Measurements from ENCODE around the gene GRK3.
"Not testable (repeated sequence)": the region's sequence is repeated elsewhere in the genome, so short reads cannot be mapped to it uniquely, and the experiment has no call there.

The GRK3 gene

DNA sequence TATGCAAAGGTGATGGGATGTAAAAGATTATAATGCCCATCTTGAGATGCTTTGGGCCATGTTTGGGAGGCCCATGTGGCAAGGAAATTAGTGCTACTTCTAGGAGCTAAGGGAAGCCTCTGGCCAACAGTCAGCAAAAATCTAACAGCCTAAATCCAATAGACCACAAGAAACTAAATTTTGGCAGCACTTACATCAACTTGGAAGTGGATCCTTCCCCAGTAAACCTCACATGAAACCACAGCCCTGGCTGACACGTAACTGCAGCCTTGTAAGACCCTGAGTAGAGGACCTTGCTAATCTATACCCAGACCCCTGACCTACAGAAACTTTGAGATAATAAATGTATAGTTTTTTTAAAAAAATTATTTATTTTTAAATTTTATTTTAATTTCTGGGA is 13.1 kb upstream of the GRK3 start:
- Histone ChIP-seq H3K27me3 (ENCODE audit: insufficient read depth, low read length) (no peaks in the 10 kb centered on the region), H3K36me3 (ENCODE audit: insufficient read depth, low read length) (no peaks in the 10 kb centered on the region), H3K4me3 (ENCODE audit: low read depth, low read length) (no peak overlapping the region), H3K79me2 (ENCODE audit: control insufficient read depth, insufficient read depth, low read length, unreplicated experiment) (no peaks in the 10 kb centered on the region), H3K4me1 (ENCODE audit: control insufficient read depth, insufficient read depth, low read length, unreplicated experiment) (no peaks in the 10 kb centered on the region), H2AFZ (ENCODE audit: low read length, unreplicated experiment) (no peak overlapping the region), H3K27ac (ENCODE audit: low read depth, low read length) (no peak overlapping the region)

GRCh38 chr22:25552405-25552804 is 12.1 kb upstream of the GRK3 start:
- H3K36me3 ChIP-seq (ENCODE audit: insufficient read depth, low read length); H3K27me3 ChIP-seq (ENCODE audit: insufficient read depth, low read length); H3K27ac ChIP-seq (ENCODE audit: low read depth, low read length); H3K4me3 ChIP-seq (ENCODE audit: low read depth, low read length); H3K4me1 ChIP-seq (ENCODE audit: control insufficient read depth, insufficient read depth, low read length, unreplicated experiment); H3K79me2 ChIP-seq (ENCODE audit: control insufficient read depth, insufficient read depth, low read length, unreplicated experiment); H2AFZ ChIP-seq (ENCODE audit: low read length, unreplicated experiment): not testable (repeated sequence)

DNA sequence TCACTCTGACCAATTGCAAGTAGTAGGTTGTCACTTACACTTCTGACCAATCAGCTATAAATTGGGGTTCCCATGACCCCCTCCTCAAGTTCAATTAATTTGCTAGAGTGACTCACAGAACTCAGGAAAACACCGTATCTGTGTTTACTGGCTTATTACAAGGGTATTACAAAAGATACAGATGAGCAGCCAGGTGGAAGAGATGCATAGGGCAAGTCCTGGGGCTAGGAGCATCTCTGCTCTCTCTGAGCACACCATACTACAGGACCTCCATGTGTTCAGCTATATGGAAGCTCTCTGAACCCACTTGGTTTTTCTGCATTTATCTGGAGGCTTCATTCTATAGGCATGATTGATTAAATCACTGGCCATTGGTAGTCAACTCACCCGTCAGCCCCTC is 11.3 kb upstream of the GRK3 start:
- no peaks in the 10 kb centered on the region for H3K36me3 ChIP-seq (ENCODE audit: insufficient read depth, low read length)
- no peak overlapping the region for H2AFZ ChIP-seq (ENCODE audit: low read length, unreplicated experiment)
- no peak overlapping the region for H3K27ac ChIP-seq (ENCODE audit: low read depth, low read length)
- no peaks in the 10 kb centered on the region for H3K4me1 ChIP-seq (ENCODE audit: control insufficient read depth, insufficient read depth, low read length, unreplicated experiment)
- H3K79me2 ChIP-seq (ENCODE audit: control insufficient read depth, insufficient read depth, low read length, unreplicated experiment): no peaks in the 10 kb centered on the region
- no peak overlapping the region for H3K4me3 ChIP-seq (ENCODE audit: low read depth, low read length)
- H3K27me3 ChIP-seq (ENCODE audit: insufficient read depth, low read length): no peaks in the 10 kb centered on the region

GRCh38 chr22:25554238-25554671 is 10.2 kb upstream of the GRK3 start:
- H3K79me2 ChIP-seq (ENCODE audit: control insufficient read depth, insufficient read depth, low read length, unreplicated experiment): no peaks in the 10 kb centered on the region
- no peaks in the 10 kb centered on the region for H3K36me3 ChIP-seq (ENCODE audit: insufficient read depth, low read length)
- H3K27me3 ChIP-seq (ENCODE audit: insufficient read depth, low read length): no peaks in the 10 kb centered on the region
- no peak overlapping the region for H2AFZ ChIP-seq (ENCODE audit: low read length, unreplicated experiment)
- no peak overlapping the region for H3K27ac ChIP-seq (ENCODE audit: low read depth, low read length)
- no peak overlapping the region for H3K4me3 ChIP-seq (ENCODE audit: low read depth, low read length)
- H3K4me1 ChIP-seq (ENCODE audit: control insufficient read depth, insufficient read depth, low read length, unreplicated experiment): no peaks in the 10 kb centered on the region

GRCh38 chr22:25554689-25555088 is 9.8 kb upstream of the GRK3 start:
- no peaks in the 10 kb centered on the region for H3K36me3 ChIP-seq (ENCODE audit: insufficient read depth, low read length)
- no peak overlapping the region for H3K4me3 ChIP-seq (ENCODE audit: low read depth, low read length)
- H3K27me3 ChIP-seq (ENCODE audit: insufficient read depth, low read length): no peaks in the 10 kb centered on the region
- no peaks in the 10 kb centered on the region for H3K4me1 ChIP-seq (ENCODE audit: control insufficient read depth, insufficient read depth, low read length, unreplicated experiment)
- H3K27ac ChIP-seq (ENCODE audit: low read depth, low read length): no peak overlapping the region
- H2AFZ ChIP-seq (ENCODE audit: low read length, unreplicated experiment): no peak overlapping the region
- no peaks in the 10 kb centered on the region for H3K79me2 ChIP-seq (ENCODE audit: control insufficient read depth, insufficient read depth, low read length, unreplicated experiment)

GRCh38 chr22:25555586-25555985 is 8.9 kb upstream of the GRK3 start:
- Histone ChIP-seq H3K27ac (ENCODE audit: low read depth, low read length) (no peak overlapping the region), H3K36me3 (ENCODE audit: insufficient read depth, low read length) (no peaks in the 10 kb centered on the region), H3K4me1 (ENCODE audit: control insufficient read depth, insufficient read depth, low read length, unreplicated experiment) (no peaks in the 10 kb centered on the region), H3K79me2 (ENCODE audit: control insufficient read depth, insufficient read depth, low read length, unreplicated experiment) (no peaks in the 10 kb centered on the region), H2AFZ (ENCODE audit: low read length, unreplicated experiment) (no peak overlapping the region), H3K27me3 (ENCODE audit: insufficient read depth, low read length) (no peaks in the 10 kb centered on the region), H3K4me3 (ENCODE audit: low read depth, low read length) (no peak overlapping the region)

- H3K27ac ChIP-seq (ENCODE audit: low read depth, low read length): no peak overlapping the region
- H2AFZ ChIP-seq (ENCODE audit: low read length, unreplicated experiment): no peak overlapping the region
- H3K79me2 ChIP-seq (ENCODE audit: control insufficient read depth, insufficient read depth, low read length, unreplicated experiment): no peaks in the 10 kb centered on the region
- H3K36me3 ChIP-seq (ENCODE audit: insufficient read depth, low read length): no peaks in the 10 kb centered on the region
- no peak overlapping the region for H3K4me3 ChIP-seq (ENCODE audit: low read depth, low read length)
- H3K4me1 ChIP-seq (ENCODE audit: control insufficient read depth, insufficient read depth, low read length, unreplicated experiment): no peaks in the 10 kb centered on the region
- no peaks in the 10 kb centered on the region for H3K27me3 ChIP-seq (ENCODE audit: insufficient read depth, low read length)
These were observed 7.3 kb upstream of the GRK3 start for GRCh38 chr22:25557218-25557617.

DNA sequence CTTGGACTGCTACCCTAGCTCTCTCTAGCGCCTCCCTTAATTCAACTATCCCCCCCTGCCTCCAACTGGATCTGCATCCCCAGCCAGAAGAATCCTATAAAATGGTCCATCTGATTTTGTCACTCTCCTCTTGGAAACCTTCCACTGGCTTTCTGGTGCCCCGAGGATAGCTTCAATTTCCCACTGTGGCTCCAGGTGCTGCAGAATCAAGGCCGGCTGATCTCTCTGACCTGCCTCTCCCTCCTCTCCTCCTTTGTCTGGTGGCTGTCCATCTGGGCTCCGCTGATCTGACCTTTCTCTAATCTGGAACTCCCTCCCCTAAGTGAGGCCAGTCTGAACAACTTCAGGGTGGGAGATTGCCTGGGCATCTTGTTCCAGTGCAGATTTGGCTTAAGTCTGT is 6.1 kb upstream of the GRK3 start:
- Histone ChIP-seq H3K4me1 (ENCODE audit: control insufficient read depth, insufficient read depth, low read length, unreplicated experiment) (no peaks in the 10 kb centered on the region), H3K27me3 (ENCODE audit: insufficient read depth, low read length) (no peaks in the 10 kb centered on the region), H3K36me3 (ENCODE audit: insufficient read depth, low read length) (no peaks in the 10 kb centered on the region), H3K4me3 (ENCODE audit: low read depth, low read length) (no peak overlapping the region), H2AFZ (ENCODE audit: low read length, unreplicated experiment) (no peak overlapping the region), H3K27ac (ENCODE audit: low read depth, low read length) (no peak overlapping the region), H3K79me2 (ENCODE audit: control insufficient read depth, insufficient read depth, low read length, unreplicated experiment) (no peaks in the 10 kb centered on the region)

DNA sequence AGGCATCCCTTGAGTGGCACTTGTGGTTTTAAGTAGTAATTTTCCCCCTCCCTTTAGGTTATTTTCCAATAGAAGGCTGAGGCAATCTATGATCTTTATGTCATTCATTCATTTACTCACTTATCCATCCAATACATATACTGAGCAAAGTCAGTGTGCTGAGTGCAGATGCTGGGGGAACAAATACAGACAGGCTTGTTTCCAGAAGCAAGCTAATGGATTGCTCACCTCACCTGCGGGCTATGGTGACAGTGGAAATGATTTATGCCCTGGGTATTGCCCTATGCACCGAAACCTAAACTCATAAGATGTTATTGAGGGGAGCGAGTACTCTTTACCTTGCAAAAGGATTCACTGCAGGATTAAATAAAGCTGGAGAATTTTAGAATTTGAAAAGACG is 4.6 kb upstream of the GRK3 start:
- H3K4me1 ChIP-seq (ENCODE audit: control insufficient read depth, insufficient read depth, low read length, unreplicated experiment); H3K79me2 ChIP-seq (ENCODE audit: control insufficient read depth, insufficient read depth, low read length, unreplicated experiment); H3K36me3 ChIP-seq (ENCODE audit: insufficient read depth, low read length); H2AFZ ChIP-seq (ENCODE audit: low read length, unreplicated experiment); H3K27ac ChIP-seq (ENCODE audit: low read depth, low read length); H3K27me3 ChIP-seq (ENCODE audit: insufficient read depth, low read length); H3K4me3 ChIP-seq (ENCODE audit: low read depth, low read length): not testable (repeated sequence)

DNA sequence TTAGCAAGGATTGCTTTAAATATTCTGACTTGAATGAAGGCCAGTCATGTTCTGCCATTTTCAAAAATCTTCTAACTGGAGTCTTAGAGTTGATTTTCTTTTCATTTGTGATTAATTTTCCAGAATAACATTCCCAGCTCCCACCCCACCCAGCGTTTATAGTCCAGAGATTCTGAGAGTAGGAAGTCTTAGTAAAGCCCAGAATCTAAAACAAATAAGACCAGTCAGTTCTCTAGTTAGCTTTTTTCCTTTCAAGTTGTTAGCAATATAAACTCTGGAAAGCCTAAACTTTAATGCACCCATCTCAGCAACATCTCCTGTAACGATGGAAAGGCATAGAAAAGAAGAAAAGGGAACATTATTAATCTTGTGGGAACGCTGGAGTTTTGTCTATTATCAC is 3.3 kb upstream of the GRK3 start:
- not testable (repeated sequence) for H3K79me2 ChIP-seq (ENCODE audit: control insufficient read depth, insufficient read depth, low read length, unreplicated experiment); H3K36me3 ChIP-seq (ENCODE audit: insufficient read depth, low read length); H2AFZ ChIP-seq (ENCODE audit: low read length, unreplicated experiment); H3K4me3 ChIP-seq (ENCODE audit: low read depth, low read length); H3K4me1 ChIP-seq (ENCODE audit: control insufficient read depth, insufficient read depth, low read length, unreplicated experiment); H3K27ac ChIP-seq (ENCODE audit: low read depth, low read length)
- peaks cover 13% of the 10 kb centered on the region; the same call in 1 of the 2 replicates for H3K27me3 ChIP-seq (ENCODE audit: insufficient read depth, low read length)

GRCh38 chr22:25561927-25562326 is 2.5 kb upstream of the GRK3 start:
- not testable (repeated sequence) for H3K27ac ChIP-seq (ENCODE audit: low read depth, low read length); H2AFZ ChIP-seq (ENCODE audit: low read length, unreplicated experiment); H3K79me2 ChIP-seq (ENCODE audit: control insufficient read depth, insufficient read depth, low read length, unreplicated experiment); H3K4me3 ChIP-seq (ENCODE audit: low read depth, low read length); H3K36me3 ChIP-seq (ENCODE audit: insufficient read depth, low read length); H3K4me1 ChIP-seq (ENCODE audit: control insufficient read depth, insufficient read depth, low read length, unreplicated experiment)
- peaks cover 17% of the 10 kb centered on the region; the same call in 1 of the 2 replicates for H3K27me3 ChIP-seq (ENCODE audit: insufficient read depth, low read length)

Data from ACC112 (cell line).